Hepatocyte (in vitro differentiated cells): ENCODE measurements around the gene APOBEC2. TPM values are rescaled to one million over a fixed set of nuclear protein-coding genes. Genes with fewer than 3 reads are reported as not detected.

Experiments
- DNase-seq: peaks from one replicate; pipeline ENCODE4 v3.0.0-alpha.2; 2016; ENCODE audit warnings: low spot score
- H2AFZ ChIP-seq: fragments of 200-600 bp; sonication (generic); 2 replicates; pipeline ENCODE4 v1.6.0; 2016; ENCODE audit warnings: antibody characterized with exemption, mild to moderate bottlenecking
- H3K27ac ChIP-seq: fragments of 200-600 bp; sonication (generic); 2 replicates; pipeline ENCODE4 v1.5.1; 2016; ENCODE audit warnings: mild to moderate bottlenecking
- H3K27me3 ChIP-seq: fragments of 200-600 bp; sonication (generic); 2 replicates; pipeline ENCODE4 v1.6.1; 2016
- H3K36me3 ChIP-seq: fragments of 200-600 bp; sonication (generic); replicated peaks from 2 replicates; pipeline ENCODE4 v1.5.1; 2016; ENCODE audit warnings: low read depth; ENCODE audit not compliant: insufficient read depth
- H3K4me1 ChIP-seq: fragments of 200-600 bp; sonication (generic); 2 replicates; pipeline ENCODE4 v1.5.1; 2016; ENCODE audit warnings: mild to moderate bottlenecking, moderate library complexity; ENCODE audit not compliant: insufficient read depth
- H3K4me2 ChIP-seq: fragments of 200-600 bp; sonication (generic); 2 replicates; pipeline ENCODE4 v1.6.0; 2016
- H3K4me3 ChIP-seq: fragments of 200-600 bp; sonication (generic); 2 replicates; pipeline ENCODE4 v1.5.1; 2016; ENCODE audit warnings: mild to moderate bottlenecking
- H3K79me2 ChIP-seq: fragments of 200-600 bp; sonication (generic); 2 replicates; pipeline ENCODE4 v1.6.0; 2017; ENCODE audit warnings: mild to moderate bottlenecking
- H3K9me2 ChIP-seq: fragments of 200-600 bp; sonication (generic); replicated peaks from 2 replicates; pipeline ENCODE4 v1.6.0; 2017; ENCODE audit warnings: mild to moderate bottlenecking; ENCODE audit not compliant: insufficient read depth
- H3K9me3 ChIP-seq: fragments of 200-600 bp; sonication (generic); 2 replicates; pipeline ENCODE4 v1.5.1; 2016; ENCODE audit warnings: low read depth, mild to moderate bottlenecking
- H4K20me1 ChIP-seq: fragments of 200-600 bp; sonication (generic); 2 replicates; pipeline ENCODE4 v1.6.0; 2016; ENCODE audit warnings: mild to moderate bottlenecking; ENCODE audit not compliant: insufficient read depth, poor library complexity, severe bottlenecking
- CTCF ChIP-seq: fragments of 200-600 bp; sonication (generic); IDR thresholded peaks from 2 replicates; pipeline ENCODE4 v1.5.1; 2016; ENCODE audit warnings: antibody characterized with exemption, mild to moderate bottlenecking; ENCODE audit not compliant: poor library complexity
- EZH2 ChIP-seq: fragments of 200-600 bp; sonication (generic); IDR thresholded peaks from 2 replicates; pipeline ENCODE4 v1.6.1; 2016; ENCODE audit warnings: antibody characterized with exemption, mild to moderate bottlenecking, borderline replicate concordance
- EZH2phosphoT487 ChIP-seq: fragments of 200-600 bp; sonication (generic); IDR thresholded peaks from one replicate; pipeline ENCODE4 v1.6.1; 2018; ENCODE audit warnings: antibody characterized with exemption, mild to moderate bottlenecking, low read depth, moderate library complexity; ENCODE audit not compliant: unreplicated experiment, severe bottlenecking
- whole genome bisulfite sequencing: methylation state at CpG from one replicate; pipeline ENCODE4 v1.1.6; 2016; ENCODE audit warnings: low lambda C conversion rate; ENCODE audit errors: missing lambda C conversion rate; 5-methylcytosine and 5-hydroxymethylcytosine counted together
- polyA plus RNA-seq: library from polyadenylated mRNA; unstranded; fragments of >200 nt; fragmentation: Nextera tagmentation; extraction: Ambion mirVana; gene quantifications from 2 replicates; pipeline ENCODE4 v1.2.1, GENCODE V29; 2016
- total RNA-seq: library from RNA; depleted of rRNA; stranded (reverse); fragments of >200 nt; gene quantifications from 2 replicates; pipeline ENCODE4 v1.2.3, GENCODE V29; 2014

APOBEC2 gene
- total and polyA plus RNA-seq, 2 experiments from 2014 or later = 2.8 to 2.9 TPM

- H3K4me2 ChIP-seq = no peak within 1 kb of the TSS
- H3K36me3 ChIP-seq = no peaks in the 10 kb centered on the region
- no peaks in the 10 kb centered on the region for H3K9me2 ChIP-seq
- H4K20me1 ChIP-seq = no peaks in the 10 kb centered on the region
- WGBS = 95% methylated on average over 10 of the region's 10 CpGs
- H3K79me2 ChIP-seq = peaks cover 8% of the 10 kb centered on the region
- no peak within 1 kb of the TSS for H3K4me3 ChIP-seq
- DNase-seq = no peak
- H3K27me3 ChIP-seq = no peaks in the 10 kb centered on the region
- H3K4me1 ChIP-seq = peaks cover 43% of the 10 kb centered on the region
- TF ChIP-seq EZH2 (no peak), CTCF (no peak), EZH2phosphoT487 (no peak)
- no peak within 1 kb of the TSS for H2AFZ ChIP-seq
- no peaks in the 10 kb centered on the region for H3K9me3 ChIP-seq
- peak within 1 kb of the TSS; percentile 95 for H3K27ac ChIP-seq
Observed at GRCh38 chr6:41042226-41043055, 10.6 kb upstream of the APOBEC2 start, which contains the start of gene TSPO2. Gene TSPO2 (plus strand): TSS chr6:41042467. CDS start chr6:41042986, 519 bp downstream.

- no peaks in the 10 kb centered on the region for H4K20me1 ChIP-seq
- H3K79me2 ChIP-seq = peaks cover under 1% of the 10 kb centered on the region
- H3K36me3 ChIP-seq = no peaks in the 10 kb centered on the region
- no peak overlapping the region for H3K4me2 ChIP-seq
- H3K27me3 ChIP-seq = no peaks in the 10 kb centered on the region
- peaks cover 49% of the 10 kb centered on the region for H3K4me1 ChIP-seq
- no peak overlapping the region for H2AFZ ChIP-seq
- WGBS = 85% methylated on average over 3 of the region's 3 CpGs
- no peaks in the 10 kb centered on the region for H3K9me3 ChIP-seq
- TF ChIP-seq EZH2phosphoT487 (no peak), EZH2 (no peak), CTCF (no peak)
- H3K9me2 ChIP-seq = no peaks in the 10 kb centered on the region
- no peak overlapping the region for H3K4me3 ChIP-seq
- no peak overlapping the region for H3K27ac ChIP-seq
- DNase-seq = no peak
Observed at GRCh38 chr6:41043151-41043550, 9.9 kb upstream of the APOBEC2 start.

- H4K20me1 ChIP-seq = no peaks in the 10 kb centered on the region
- H2AFZ ChIP-seq = no peak overlapping the region
- peak overlapping the region; percentile 58 for H3K27ac ChIP-seq
- TF ChIP-seq EZH2phosphoT487 = no peak
- no peak for TF ChIP-seq CTCF
- no peak for TF ChIP-seq EZH2
- 63% methylated on average over 5 of the region's 5 CpGs for WGBS
- peaks cover 64% of the 10 kb centered on the region for H3K4me1 ChIP-seq
- no peak overlapping the region for H3K4me3 ChIP-seq
- peak overlapping the region; percentile 33 for H3K4me2 ChIP-seq
- no peaks in the 10 kb centered on the region for H3K9me3 ChIP-seq
- no peaks in the 10 kb centered on the region for H3K27me3 ChIP-seq
- H3K36me3 ChIP-seq = no peaks in the 10 kb centered on the region
- H3K9me2 ChIP-seq = no peaks in the 10 kb centered on the region
- DNase-seq = no peak
- H3K79me2 ChIP-seq = no peaks in the 10 kb centered on the region
Observed at GRCh38 chr6:41045664-41046063, 7.3 kb upstream of the APOBEC2 start.
